SU-DHL-6 (cell line): ENCODE measurements around the gene CDC42EP5.

ENCODE experiments used
- EZH2phosphoT487 ChIP-seq: fragments of 200-600 bp; sonication (generic), shearing (Covaris generic); conservative IDR thresholded peaks from 2 replicates; pipeline ENCODE4 v1.6.1; 2018; ENCODE audit warnings: mild to moderate bottlenecking, antibody characterized with exemption, low read length, moderate library complexity, mixed read lengths
- TF ChIP-seq, protein P1 (sequence below): fragments of 200-600 bp; sonication (generic); IDR thresholded peaks from one replicate; pipeline ENCODE4 v1.5.1; 2017; ENCODE audit warnings: antibody characterized with exemption, mild to moderate bottlenecking, low read length, moderate library complexity; ENCODE audit not compliant: insufficient read depth, poor library complexity, severe bottlenecking

DNA sequence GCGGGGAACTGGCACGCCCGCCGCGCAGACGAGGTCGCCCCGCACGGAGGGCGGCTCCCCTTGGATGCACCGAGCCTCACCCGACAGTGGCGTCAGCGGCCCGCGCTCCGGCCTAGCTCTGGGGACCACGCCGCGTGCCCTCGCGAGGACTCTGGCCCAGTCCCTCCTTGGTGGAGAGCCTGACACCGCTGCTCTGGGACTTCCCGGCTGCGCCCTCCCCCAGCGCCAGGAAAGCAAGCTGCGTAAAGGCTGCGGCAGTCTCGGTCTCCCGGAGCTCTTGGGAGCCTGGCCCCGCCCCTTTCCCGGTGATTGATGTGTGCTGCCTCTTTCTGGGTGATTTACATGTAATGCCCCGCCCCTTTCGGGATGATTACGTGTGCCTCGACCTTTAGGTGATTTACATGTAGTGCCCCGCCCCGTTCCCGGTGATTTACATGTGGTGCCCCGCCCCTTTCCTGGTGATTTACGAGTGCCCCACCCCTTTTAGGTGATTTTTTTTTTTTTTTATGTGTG is 9.5 kb downstream of the CDC42EP5 start, which contains the start of gene LENG9:
- no peak for TF ChIP-seq EZH2phosphoT487
- TF ChIP-seq, protein P1, sequence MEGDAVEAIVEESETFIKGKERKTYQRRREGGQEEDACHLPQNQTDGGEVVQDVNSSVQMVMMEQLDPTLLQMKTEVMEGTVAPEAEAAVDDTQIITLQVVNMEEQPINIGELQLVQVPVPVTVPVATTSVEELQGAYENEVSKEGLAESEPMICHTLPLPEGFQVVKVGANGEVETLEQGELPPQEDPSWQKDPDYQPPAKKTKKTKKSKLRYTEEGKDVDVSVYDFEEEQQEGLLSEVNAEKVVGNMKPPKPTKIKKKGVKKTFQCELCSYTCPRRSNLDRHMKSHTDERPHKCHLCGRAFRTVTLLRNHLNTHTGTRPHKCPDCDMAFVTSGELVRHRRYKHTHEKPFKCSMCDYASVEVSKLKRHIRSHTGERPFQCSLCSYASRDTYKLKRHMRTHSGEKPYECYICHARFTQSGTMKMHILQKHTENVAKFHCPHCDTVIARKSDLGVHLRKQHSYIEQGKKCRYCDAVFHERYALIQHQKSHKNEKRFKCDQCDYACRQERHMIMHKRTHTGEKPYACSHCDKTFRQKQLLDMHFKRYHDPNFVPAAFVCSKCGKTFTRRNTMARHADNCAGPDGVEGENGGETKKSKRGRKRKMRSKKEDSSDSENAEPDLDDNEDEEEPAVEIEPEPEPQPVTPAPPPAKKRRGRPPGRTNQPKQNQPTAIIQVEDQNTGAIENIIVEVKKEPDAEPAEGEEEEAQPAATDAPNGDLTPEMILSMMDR: no peak
